Gastroesophageal sphincter (tissue), 3 donors: ENCODE results near the gene MAML3.

ENCODE experiments used
- POLR2A ChIP-seq, 2 donors: fragments of 450-650 bp; IDR thresholded peaks; one replicate each; pipeline ENCODE4 v1.6.1; 2017; ENCODE audit warnings: antibody characterized with exemption in 2 of 2, mild to moderate bottlenecking in 2 of 2, moderate library complexity in 1 of 2
- TF ChIP-seq, protein P1 (sequence below), 4 experiments: fragments of 200-600 bp in 2 of 4; fragments of 450-650 bp in 2 of 4; sonication (generic) in 1 of 4; IDR thresholded peaks; one replicate each; pipeline ENCODE4 v1.5.1; 2017 to 2019; ENCODE audit warnings: antibody characterized with exemption in 4 of 4, mild to moderate bottlenecking in 2 of 4, moderate library complexity in 2 of 4

DNA sequence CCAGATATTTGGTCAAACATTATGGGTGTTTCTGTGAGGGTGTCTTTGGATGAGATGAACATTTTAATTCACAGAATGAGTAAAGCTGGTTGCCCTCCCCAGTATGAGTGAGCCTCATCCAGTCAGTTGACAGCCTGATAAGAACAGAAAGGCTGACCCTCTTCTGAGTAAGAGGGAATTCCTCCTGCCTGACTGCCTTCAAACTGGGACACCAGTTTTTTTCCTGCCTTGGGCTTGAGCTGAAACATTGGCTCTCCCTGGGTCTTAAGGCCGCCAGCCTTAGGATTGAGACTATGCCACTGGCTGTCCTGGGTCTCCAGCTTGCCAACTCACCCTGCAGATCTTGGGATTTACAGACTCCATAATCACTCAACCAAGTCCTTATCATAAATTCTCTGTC, 14.5 kb upstream of the MAML3 start:
- TF ChIP-seq, protein P1, sequence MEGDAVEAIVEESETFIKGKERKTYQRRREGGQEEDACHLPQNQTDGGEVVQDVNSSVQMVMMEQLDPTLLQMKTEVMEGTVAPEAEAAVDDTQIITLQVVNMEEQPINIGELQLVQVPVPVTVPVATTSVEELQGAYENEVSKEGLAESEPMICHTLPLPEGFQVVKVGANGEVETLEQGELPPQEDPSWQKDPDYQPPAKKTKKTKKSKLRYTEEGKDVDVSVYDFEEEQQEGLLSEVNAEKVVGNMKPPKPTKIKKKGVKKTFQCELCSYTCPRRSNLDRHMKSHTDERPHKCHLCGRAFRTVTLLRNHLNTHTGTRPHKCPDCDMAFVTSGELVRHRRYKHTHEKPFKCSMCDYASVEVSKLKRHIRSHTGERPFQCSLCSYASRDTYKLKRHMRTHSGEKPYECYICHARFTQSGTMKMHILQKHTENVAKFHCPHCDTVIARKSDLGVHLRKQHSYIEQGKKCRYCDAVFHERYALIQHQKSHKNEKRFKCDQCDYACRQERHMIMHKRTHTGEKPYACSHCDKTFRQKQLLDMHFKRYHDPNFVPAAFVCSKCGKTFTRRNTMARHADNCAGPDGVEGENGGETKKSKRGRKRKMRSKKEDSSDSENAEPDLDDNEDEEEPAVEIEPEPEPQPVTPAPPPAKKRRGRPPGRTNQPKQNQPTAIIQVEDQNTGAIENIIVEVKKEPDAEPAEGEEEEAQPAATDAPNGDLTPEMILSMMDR (IDR thresholded peaks at IDR 0.05): no peak
- TF ChIP-seq POLR2A (IDR thresholded peaks at IDR 0.05): no peak
